GM23338 (cell line): ENCODE measurements around the gene MANBA. TPM values are rescaled to one million over a fixed set of nuclear protein-coding genes. Genes with fewer than 3 reads are reported as not detected.
A peak's percentile ranks its signal among the peaks of the same experiment; 100 is the strongest.

Source experiments
- ATAC-seq: fragments of 200-7000 bp; cut with Tn5 transposase; 3 replicates; pipeline ENCODE4 v1.9.1; 2020
- DNase-seq: peaks from one replicate; pipeline ENCODE4 v3.0.0-alpha.2; 2015; ENCODE audit warnings: low spot score
- H2AFZ ChIP-seq: fragments of 200-600 bp; sonication (generic); 2 replicates; pipeline ENCODE4 v1.8.0; 2016; ENCODE audit warnings: antibody characterized with exemption, mild to moderate bottlenecking, moderate library complexity
- H3F3A ChIP-seq: fragments of 200-600 bp; sonication (generic); replicated peaks from 2 replicates; pipeline ENCODE4 v1.8.0; 2017; ENCODE audit warnings: antibody characterized with exemption, mixed run types, low read depth
- H3K27ac ChIP-seq: fragments of 200-600 bp; sonication (generic); 2 replicates; pipeline ENCODE4 v1.6.1; 2016; ENCODE audit warnings: low read depth
- H3K27me3 ChIP-seq: fragments of 200-600 bp; sonication (generic); 2 replicates; pipeline ENCODE4 v1.8.0; 2016; ENCODE audit warnings: mild to moderate bottlenecking, mixed run types, moderate library complexity; ENCODE audit not compliant: insufficient read depth
- H3K36me3 ChIP-seq: fragments of 200-600 bp; sonication (generic); 2 replicates; pipeline ENCODE4 v1.8.0; 2016; ENCODE audit warnings: mild to moderate bottlenecking; ENCODE audit not compliant: insufficient read depth
- H3K4me1 ChIP-seq: fragments of 200-600 bp; sonication (generic); 2 replicates; pipeline ENCODE4 v1.8.0; 2016; ENCODE audit warnings: mild to moderate bottlenecking, moderate library complexity; ENCODE audit not compliant: insufficient read depth
- H3K4me2 ChIP-seq: fragments of 200-600 bp; sonication (generic); 2 replicates; pipeline ENCODE4 v1.7.1; 2017; ENCODE audit warnings: mixed run types
- H3K4me3 ChIP-seq: fragments of 200-600 bp; sonication (generic); 2 replicates; pipeline ENCODE4 v1.6.1; 2016; ENCODE audit warnings: mixed run types
- H3K79me2 ChIP-seq: fragments of 200-600 bp; sonication (generic); replicated peaks from 2 replicates; pipeline ENCODE4 v1.8.0; 2017; ENCODE audit warnings: mild to moderate bottlenecking; ENCODE audit not compliant: insufficient read depth
- H3K9me2 ChIP-seq: fragments of 200-600 bp; sonication (generic); 2 replicates; pipeline ENCODE4 v1.8.0; 2017; ENCODE audit not compliant: insufficient read depth
- H4K20me1 ChIP-seq: fragments of 200-600 bp; sonication (generic); replicated peaks from 2 replicates; pipeline ENCODE4 v1.8.0; 2017; ENCODE audit warnings: mild to moderate bottlenecking; ENCODE audit not compliant: insufficient read depth
- H3K27ac Mint-ChIP-seq: 2 replicates; pipeline ENCODE4 v1.8.0; 2020; ENCODE audit warnings: inconsistent platforms, mild to moderate bottlenecking, moderate library complexity, mixed read lengths
- H3K27me3 Mint-ChIP-seq: 3 replicates; pipeline ENCODE4 v1.8.0; 2022; ENCODE audit warnings: low read depth, mild to moderate bottlenecking, moderate library complexity, mixed read lengths, inconsistent platforms; ENCODE audit not compliant: insufficient read depth, poor library complexity
- H3K36me3 Mint-ChIP-seq: 3 replicates; pipeline ENCODE4 v1.8.0; 2021; ENCODE audit warnings: low read depth, mild to moderate bottlenecking, inconsistent platforms, moderate library complexity, mixed read lengths
- H3K4me1 Mint-ChIP-seq: 3 replicates; pipeline ENCODE4 v1.8.0; 2020; ENCODE audit warnings: mild to moderate bottlenecking, inconsistent platforms, mixed read lengths
- H3K4me3 Mint-ChIP-seq: 3 replicates; pipeline ENCODE4 v1.8.0; 2021; ENCODE audit warnings: moderate library complexity, mild to moderate bottlenecking, inconsistent platforms, mixed read lengths
- H3K9me3 Mint-ChIP-seq: 3 replicates; pipeline ENCODE4 v1.8.0; 2020; ENCODE audit warnings: moderate library complexity, mild to moderate bottlenecking, inconsistent platforms, mixed read lengths
- CREB1 ChIP-seq: fragments of 250-450 bp; sonication (Bioruptor Pico); IDR thresholded peaks from 2 replicates; pipeline ENCODE4 v1.5.0; 2020; ENCODE audit warnings: low read depth, mild to moderate bottlenecking, moderate library complexity
- CTCF ChIP-seq, 2 experiments: fragments of 200-600 bp in 1 of 2; sonication (generic) in 1 of 2; conservative IDR thresholded peaks; 2 replicates each; pipeline versions ENCODE4 v1.5.1 to v1.6.1; 2016 to 2017; ENCODE audit warnings: antibody characterized with exemption in 2 of 2, low read depth in 2 of 2, mild to moderate bottlenecking in 2 of 2, moderate library complexity in 1 of 2
- JUNB ChIP-seq: IDR thresholded peaks from one replicate; pipeline ENCODE4 v1.6.1; 2016; ENCODE audit warnings: antibody characterized with exemption; ENCODE audit not compliant: unreplicated experiment
- NANOG ChIP-seq: IDR thresholded peaks from 2 replicates; pipeline ENCODE4 v1.6.1; 2016; ENCODE audit warnings: antibody characterized with exemption, borderline replicate concordance
- POLR2AphosphoS5 ChIP-seq: IDR thresholded peaks from 2 replicates; pipeline ENCODE4 v1.6.1; 2016; ENCODE audit warnings: antibody characterized with exemption, low read depth
- REST ChIP-seq: IDR thresholded peaks from one replicate; pipeline ENCODE4 v1.6.1; 2018; ENCODE audit warnings: antibody characterized with exemption; ENCODE audit not compliant: unreplicated experiment
- STAT1 ChIP-seq: IDR thresholded peaks from one replicate; pipeline ENCODE4 v1.6.1; 2016; ENCODE audit warnings: antibody characterized with exemption; ENCODE audit not compliant: unreplicated experiment
- ZNF114 ChIP-seq: fragments of 250-450 bp; sonication (Bioruptor Pico); IDR thresholded peaks from 2 replicates; pipeline ENCODE4 v1.5.0; 2020; ENCODE audit warnings: mild to moderate bottlenecking, moderate library complexity
- ZNF331 ChIP-seq: fragments of 250-450 bp; sonication (Bioruptor Pico); IDR thresholded peaks from 2 replicates; pipeline ENCODE4 v1.5.0; 2020; ENCODE audit warnings: low read depth, mild to moderate bottlenecking, moderate library complexity
- polyA plus RNA-seq: library from polyadenylated mRNA; unstranded; fragments of >200 nt; fragmentation: Nextera tagmentation; extraction: Ambion mirVana; gene quantifications from 2 replicates; pipeline ENCODE4 v1.2.1, GENCODE V29; 2016
- total RNA-seq: library from RNA; depleted of rRNA; stranded (reverse); fragments of >200 nt; shearing (Covaris generic); gene quantifications from 2 replicates; pipeline ENCODE4 v1.2.3, GENCODE V29; 2014
- TF ChIP-seq, protein P1 (sequence below): fragments of 250-450 bp; sonication (Bioruptor Pico); IDR thresholded peaks from 2 replicates; pipeline ENCODE4 v1.5.0; 2020; ENCODE audit warnings: mild to moderate bottlenecking, moderate library complexity
- TF ChIP-seq, protein P2 (sequence below): IDR thresholded peaks from 2 replicates; pipeline ENCODE4 v1.6.1; 2016; ENCODE audit warnings: antibody characterized with exemption

MANBA gene
- total and polyA plus RNA-seq, 2 experiments from 2014 or later = 13.2 to 54.3 TPM

GRCh38 chr4:102638621-102639020 is 122.1 kb downstream of the MANBA start (continued):
- TF ChIP-seq REST (no peak), ZNF331 (CRISPR knock-in tag) (no peak)

DNA sequence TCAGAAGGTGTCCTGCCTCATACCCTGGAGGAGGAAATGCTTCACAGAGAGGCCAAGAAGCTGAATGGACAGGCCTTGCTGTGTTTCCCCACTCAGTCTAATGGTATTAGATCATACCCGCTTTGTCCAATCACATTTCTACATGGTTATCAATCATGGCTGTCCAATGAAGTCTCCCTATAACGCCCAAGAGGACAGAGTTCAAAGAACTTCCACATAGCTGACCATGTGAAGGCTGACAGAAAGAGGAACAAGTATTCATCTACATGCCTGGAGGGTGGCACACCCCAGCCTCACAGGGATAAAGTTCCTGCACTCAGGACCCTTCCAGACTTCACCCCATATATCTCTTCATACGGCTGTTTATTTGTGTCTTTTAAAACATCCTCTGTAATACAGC is 123.4 kb downstream of the MANBA start:
- Histone ChIP-seq H3K79me2 (no peaks in the 10 kb centered on the region), H3K27me3 (no peaks in the 10 kb centered on the region), H4K20me1 (no peaks in the 10 kb centered on the region), H3F3A (no peaks in the 10 kb centered on the region), H2AFZ (no peak overlapping the region), H3K4me2 (no peak overlapping the region), H3K9me2 (no peaks in the 10 kb centered on the region), H3K36me3 (peaks cover 3% of the 10 kb centered on the region; the same call in 1 of the 2 replicates), H3K27ac (no peak overlapping the region), H3K4me1 (no peaks in the 10 kb centered on the region), H3K4me3 (no peak overlapping the region)
- no peak for DNase-seq
- H3K4me3 Mint-ChIP-seq = no peak overlapping the region
- peaks cover 10% of the 10 kb centered on the region for H3K36me3 Mint-ChIP-seq
- no peaks in the 10 kb centered on the region for H3K4me1 Mint-ChIP-seq
- no peaks in the 10 kb centered on the region for H3K9me3 Mint-ChIP-seq
- no peak for TF ChIP-seq ZNF114
- TF ChIP-seq CREB1 (CRISPR knock-in tag) = no peak
- no peak for TF ChIP-seq POLR2AphosphoS5
- TF ChIP-seq STAT1 = no peak
- TF ChIP-seq, protein P1, sequence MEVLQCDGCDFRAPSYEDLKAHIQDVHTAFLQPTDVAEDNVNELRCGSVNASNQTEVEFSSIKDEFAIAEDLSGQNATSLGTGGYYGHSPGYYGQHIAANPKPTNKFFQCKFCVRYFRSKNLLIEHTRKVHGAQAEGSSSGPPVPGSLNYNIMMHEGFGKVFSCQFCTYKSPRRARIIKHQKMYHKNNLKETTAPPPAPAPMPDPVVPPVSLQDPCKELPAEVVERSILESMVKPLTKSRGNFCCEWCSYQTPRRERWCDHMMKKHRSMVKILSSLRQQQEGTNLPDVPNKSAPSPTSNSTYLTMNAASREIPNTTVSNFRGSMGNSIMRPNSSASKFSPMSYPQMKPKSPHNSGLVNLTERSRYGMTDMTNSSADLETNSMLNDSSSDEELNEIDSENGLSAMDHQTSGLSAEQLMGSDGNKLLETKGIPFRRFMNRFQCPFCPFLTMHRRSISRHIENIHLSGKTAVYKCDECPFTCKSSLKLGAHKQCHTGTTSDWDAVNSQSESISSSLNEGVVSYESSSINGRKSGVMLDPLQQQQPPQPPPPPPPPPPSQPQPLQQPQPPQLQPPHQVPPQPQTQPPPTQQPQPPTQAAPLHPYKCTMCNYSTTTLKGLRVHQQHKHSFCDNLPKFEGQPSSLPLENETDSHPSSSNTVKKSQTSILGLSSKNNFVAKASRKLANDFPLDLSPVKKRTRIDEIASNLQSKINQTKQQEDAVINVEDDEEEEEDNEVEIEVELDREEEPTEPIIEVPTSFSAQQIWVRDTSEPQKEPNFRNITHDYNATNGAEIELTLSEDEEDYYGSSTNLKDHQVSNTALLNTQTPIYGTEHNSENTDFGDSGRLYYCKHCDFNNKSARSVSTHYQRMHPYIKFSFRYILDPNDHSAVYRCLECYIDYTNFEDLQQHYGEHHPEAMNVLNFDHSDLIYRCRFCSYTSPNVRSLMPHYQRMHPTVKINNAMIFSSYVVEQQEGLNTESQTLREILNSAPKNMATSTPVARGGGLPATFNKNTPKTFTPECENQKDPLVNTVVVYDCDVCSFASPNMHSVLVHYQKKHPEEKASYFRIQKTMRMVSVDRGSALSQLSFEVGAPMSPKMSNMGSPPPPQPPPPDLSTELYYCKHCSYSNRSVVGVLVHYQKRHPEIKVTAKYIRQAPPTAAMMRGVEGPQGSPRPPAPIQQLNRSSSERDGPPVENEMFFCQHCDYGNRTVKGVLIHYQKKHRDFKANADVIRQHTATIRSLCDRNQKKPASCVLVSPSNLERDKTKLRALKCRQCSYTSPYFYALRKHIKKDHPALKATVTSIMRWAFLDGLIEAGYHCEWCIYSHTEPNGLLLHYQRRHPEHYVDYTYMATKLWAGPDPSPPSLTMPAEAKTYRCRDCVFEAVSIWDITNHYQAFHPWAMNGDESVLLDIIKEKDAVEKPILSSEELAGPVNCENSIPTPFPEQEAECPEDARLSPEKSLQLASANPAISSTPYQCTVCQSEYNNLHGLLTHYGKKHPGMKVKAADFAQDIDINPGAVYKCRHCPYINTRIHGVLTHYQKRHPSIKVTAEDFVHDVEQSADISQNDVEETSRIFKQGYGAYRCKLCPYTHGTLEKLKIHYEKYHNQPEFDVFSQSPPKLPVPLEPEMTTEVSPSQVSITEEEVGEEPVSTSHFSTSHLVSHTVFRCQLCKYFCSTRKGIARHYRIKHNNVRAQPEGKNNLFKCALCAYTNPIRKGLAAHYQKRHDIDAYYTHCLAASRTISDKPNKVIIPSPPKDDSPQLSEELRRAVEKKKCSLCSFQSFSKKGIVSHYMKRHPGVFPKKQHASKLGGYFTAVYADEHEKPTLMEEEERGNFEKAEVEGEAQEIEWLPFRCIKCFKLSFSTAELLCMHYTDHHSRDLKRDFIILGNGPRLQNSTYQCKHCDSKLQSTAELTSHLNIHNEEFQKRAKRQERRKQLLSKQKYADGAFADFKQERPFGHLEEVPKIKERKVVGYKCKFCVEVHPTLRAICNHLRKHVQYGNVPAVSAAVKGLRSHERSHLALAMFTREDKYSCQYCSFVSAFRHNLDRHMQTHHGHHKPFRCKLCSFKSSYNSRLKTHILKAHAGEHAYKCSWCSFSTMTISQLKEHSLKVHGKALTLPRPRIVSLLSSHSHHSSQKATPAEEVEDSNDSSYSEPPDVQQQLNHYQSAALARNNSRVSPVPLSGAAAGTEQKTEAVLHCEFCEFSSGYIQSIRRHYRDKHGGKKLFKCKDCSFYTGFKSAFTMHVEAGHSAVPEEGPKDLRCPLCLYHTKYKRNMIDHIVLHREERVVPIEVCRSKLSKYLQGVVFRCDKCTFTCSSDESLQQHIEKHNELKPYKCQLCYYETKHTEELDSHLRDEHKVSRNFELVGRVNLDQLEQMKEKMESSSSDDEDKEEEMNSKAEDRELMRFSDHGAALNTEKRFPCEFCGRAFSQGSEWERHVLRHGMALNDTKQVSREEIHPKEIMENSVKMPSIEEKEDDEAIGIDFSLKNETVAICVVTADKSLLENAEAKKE (CRISPR knock-in tag) = no peak
- TF ChIP-seq, protein P2, sequence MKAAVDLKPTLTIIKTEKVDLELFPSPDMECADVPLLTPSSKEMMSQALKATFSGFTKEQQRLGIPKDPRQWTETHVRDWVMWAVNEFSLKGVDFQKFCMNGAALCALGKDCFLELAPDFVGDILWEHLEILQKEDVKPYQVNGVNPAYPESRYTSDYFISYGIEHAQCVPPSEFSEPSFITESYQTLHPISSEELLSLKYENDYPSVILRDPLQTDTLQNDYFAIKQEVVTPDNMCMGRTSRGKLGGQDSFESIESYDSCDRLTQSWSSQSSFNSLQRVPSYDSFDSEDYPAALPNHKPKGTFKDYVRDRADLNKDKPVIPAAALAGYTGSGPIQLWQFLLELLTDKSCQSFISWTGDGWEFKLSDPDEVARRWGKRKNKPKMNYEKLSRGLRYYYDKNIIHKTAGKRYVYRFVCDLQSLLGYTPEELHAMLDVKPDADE = no peak
- TF ChIP-seq JUNB = no peak
- TF ChIP-seq CTCF (conservative IDR thresholded peaks at IDR 0.05; ENCODE audit: low read depth in 2 of 2) = no peak
- no peak for TF ChIP-seq NANOG
- no peaks in the 10 kb centered on the region for H3K27me3 Mint-ChIP-seq
- peak overlapping the region; percentile 89; the same call in 1 of the 2 replicates for H3K27ac Mint-ChIP-seq
- no peak for ATAC-seq
